SK-N-SH (cell line): Measurements from ENCODE around the gene MUC20. TPM values are rescaled to one million over a fixed set of nuclear protein-coding genes. Genes with fewer than 3 reads are reported as not detected.
A peak's percentile ranks its signal among the peaks of the same experiment; 100 is the strongest.

Experiments used
- CTCF ChIA-PET: fragments of 300-600, 350-600 bp; formaldehyde crosslinking; extraction: SDS; loops from one replicate; lab custom pipeline; 2021; lab: Yijun Ruan, JAX
- POLR2A ChIA-PET: fragments of 350-600 bp; sonication (Branson Sonifier 250); formaldehyde crosslinking; extraction: SDS; loops from one replicate; lab custom pipeline; 2020; ENCODE audit warnings: antibody characterized with exemption, inconsistent platforms; lab: Yijun Ruan, JAX
- DNase-seq: peaks from one replicate; pipeline ENCODE4 v3.0.0; 2012
- H2AFZ ChIP-seq: fragments of 200-600 bp; sonication (generic); 2 replicates; pipeline ENCODE4 v1.8.1; 2016; ENCODE audit warnings: antibody characterized with exemption, mild to moderate bottlenecking, low read depth
- H3F3A ChIP-seq: fragments of 200-600 bp; sonication (generic); replicated peaks from 2 replicates; pipeline ENCODE3; 2016; ENCODE audit warnings: antibody characterized with exemption, mild to moderate bottlenecking; ENCODE audit not compliant: insufficient read depth
- H3K27ac ChIP-seq, 2 experiments: fragments of 200-500 bp in 1 of 2; fragments of 200-600 bp in 1 of 2; sonication (Bioruptor generic) in 1 of 2; sonication (generic), shearing (Covaris generic) in 1 of 2; 2 replicates each; pipeline versions ENCODE4 v1.5.1 to v1.6.1; 2014 to 2016; ENCODE audit warnings: low read depth in 2 of 2, inconsistent platforms in 1 of 2, low read length in 1 of 2, mild to moderate bottlenecking in 1 of 2, mixed read lengths in 1 of 2
- H3K27me3 ChIP-seq: fragments of 200-600 bp; sonication (generic), shearing (Covaris generic); 2 replicates; pipeline ENCODE4 v1.6.1; 2016; ENCODE audit warnings: mixed run types; ENCODE audit not compliant: insufficient read depth
- H3K36me3 ChIP-seq, 2 experiments: fragments of 200-500 bp in 1 of 2; fragments of 200-600 bp in 1 of 2; sonication (Bioruptor generic) in 1 of 2; sonication (generic) in 1 of 2; replicated peaks in 1 of 2; 2 replicates each; pipeline versions ENCODE3 to v1.5.1; 2014 to 2016; ENCODE audit warnings: low read length in 1 of 2, mild to moderate bottlenecking in 1 of 2; ENCODE audit not compliant: insufficient read depth in 2 of 2, control insufficient read depth in 1 of 2
- H3K4me1 ChIP-seq, 2 experiments: fragments of 200-500 bp in 1 of 2; fragments of 200-600 bp in 1 of 2; sonication (Bioruptor generic) in 1 of 2; sonication (generic), shearing (Covaris generic) in 1 of 2; 2 replicates each; pipeline versions ENCODE4 v1.5.1 to v1.6.1; 2014 to 2016; ENCODE audit warnings: low read depth in 1 of 2, low read length in 1 of 2, mixed run types in 1 of 2; ENCODE audit not compliant: insufficient read depth in 2 of 2, control insufficient read depth in 1 of 2
- H3K4me2 ChIP-seq: fragments of 200-600 bp; sonication (generic), shearing (Covaris generic); 2 replicates; pipeline ENCODE4 v1.6.1; 2017; ENCODE audit warnings: mixed run types
- H3K4me3 ChIP-seq, 2 experiments: fragments of 200-500 bp in 1 of 2; fragments of 200-600 bp in 1 of 2; sonication (Bioruptor generic) in 1 of 2; sonication (generic), shearing (Covaris generic) in 1 of 2; 2 replicates each; pipeline versions ENCODE4 v1.5.1 to v1.8.1; 2014 to 2016; ENCODE audit warnings: low read depth in 2 of 2, inconsistent platforms in 1 of 2, low read length in 1 of 2, mild to moderate bottlenecking in 1 of 2, mixed read lengths in 1 of 2, moderate library complexity in 1 of 2
- H3K79me2 ChIP-seq: fragments of 200-600 bp; sonication (generic); 2 replicates; pipeline ENCODE4 v1.8.1; 2017; ENCODE audit warnings: mild to moderate bottlenecking; ENCODE audit not compliant: insufficient read depth
- H3K9ac ChIP-seq: fragments of 200-600 bp; sonication (generic); 2 replicates; pipeline ENCODE4 v1.6.1; 2017; ENCODE audit warnings: mixed run types
- H3K9me2 ChIP-seq: fragments of 200-600 bp; sonication (generic); 2 replicates; pipeline ENCODE4 v1.6.1; 2017; ENCODE audit warnings: mixed run types
- H3K9me3 ChIP-seq: fragments of 200-600 bp; sonication (generic); 2 replicates; pipeline ENCODE4 v1.6.1; 2017; ENCODE audit warnings: mixed run types, mild to moderate bottlenecking, moderate library complexity
- H4K20me1 ChIP-seq: fragments of 200-600 bp; sonication (generic); 2 replicates; pipeline ENCODE4 v1.6.1; 2017; ENCODE audit warnings: mild to moderate bottlenecking, mixed run types; ENCODE audit not compliant: insufficient read depth
- ELF1 ChIP-seq: IDR thresholded peaks from 2 replicates; pipeline ENCODE4 v1.4.0; 2012
- EP300 ChIP-seq, 2 experiments: IDR thresholded peaks; 2 replicates each; pipeline versions ENCODE4 v1.4.0 to v1.6.1; 2012; ENCODE audit warnings: borderline replicate concordance in 1 of 2, low read depth in 1 of 2, low read length in 1 of 2
- EZH2phosphoT487 ChIP-seq: fragments of 200-600 bp; sonication (generic); IDR thresholded peaks from 2 replicates; pipeline ENCODE4 v1.6.1; 2017; ENCODE audit warnings: low read depth, mixed run types, mild to moderate bottlenecking, antibody characterized with exemption, moderate library complexity, borderline replicate concordance
- FOSL2 ChIP-seq: IDR thresholded peaks from 2 replicates; pipeline ENCODE4 v1.4.0; 2012; ENCODE audit warnings: low read depth, mild to moderate bottlenecking, moderate library complexity, borderline replicate concordance
- FOXJ3 ChIP-seq: sonication (generic); formaldehyde crosslinking; IDR thresholded peaks from 2 replicates; pipeline ENCODE4 v1.5.1; 2020; ENCODE audit warnings: mild to moderate bottlenecking, missing genetic modification reagents
- GABPA ChIP-seq: IDR thresholded peaks from 2 replicates; pipeline ENCODE4 v1.4.0; 2012; ENCODE audit warnings: low read depth, mild to moderate bottlenecking
- GATA2 ChIP-seq: sonication (generic); formaldehyde crosslinking; IDR thresholded peaks from 2 replicates; pipeline ENCODE4 v1.5.0; 2020; ENCODE audit warnings: mild to moderate bottlenecking, missing genetic modification reagents
- JUND ChIP-seq: IDR thresholded peaks from 2 replicates; pipeline ENCODE4 v1.4.0; 2012
- MEF2A ChIP-seq: IDR thresholded peaks from 2 replicates; pipeline ENCODE4 v1.4.0; 2012; ENCODE audit warnings: low read depth, borderline replicate concordance
- MXI1 ChIP-seq: IDR thresholded peaks from 2 replicates; pipeline ENCODE4 v1.6.1; 2012; ENCODE audit warnings: mild to moderate bottlenecking, low read depth, low read length, improper control_type of control experiment
- NFIC ChIP-seq: IDR thresholded peaks from 2 replicates; pipeline ENCODE4 v1.4.0; 2012; ENCODE audit warnings: borderline replicate concordance
- POLR2AphosphoS5 ChIP-seq: IDR thresholded peaks from 2 replicates; pipeline ENCODE4 v1.6.1; 2012; ENCODE audit warnings: low read depth, low read length
- RAD21 ChIP-seq: IDR thresholded peaks from 2 replicates; pipeline ENCODE4 v1.6.1; 2012; ENCODE audit warnings: mild to moderate bottlenecking, low read length
- RCOR1 ChIP-seq: fragments of 150-350 bp; IDR thresholded peaks from 2 replicates; pipeline ENCODE4 v1.6.1; 2017; ENCODE audit warnings: antibody characterized with exemption, low read length
- RFX5 ChIP-seq: IDR thresholded peaks from 2 replicates; pipeline ENCODE4 v1.6.1; 2012; ENCODE audit warnings: mild to moderate bottlenecking, improper control_type of control experiment, low read length
- RXRA ChIP-seq: IDR thresholded peaks from 2 replicates; pipeline ENCODE4 v1.4.0; 2012; ENCODE audit warnings: low read depth, mild to moderate bottlenecking, borderline replicate concordance
- SIN3A ChIP-seq: IDR thresholded peaks from 2 replicates; pipeline ENCODE4 v1.6.1; 2012; ENCODE audit warnings: low read depth, mild to moderate bottlenecking, low read length, moderate library complexity, borderline replicate concordance
- SMC3 ChIP-seq: IDR thresholded peaks from 2 replicates; pipeline ENCODE4 v1.6.1; 2012; ENCODE audit warnings: low read depth, low read length, improper control_type of control experiment
- TAF1 ChIP-seq: IDR thresholded peaks from 2 replicates; pipeline ENCODE4 v1.6.1; 2012; ENCODE audit warnings: low read depth, mild to moderate bottlenecking, low read length, moderate library complexity, borderline replicate concordance
- TCF12 ChIP-seq: IDR thresholded peaks from 2 replicates; pipeline ENCODE4 v1.4.0; 2012
- TEAD4 ChIP-seq: IDR thresholded peaks from 2 replicates; pipeline ENCODE4 v1.4.0; 2012; ENCODE audit warnings: mild to moderate bottlenecking, borderline replicate concordance; ENCODE audit not compliant: insufficient read depth
- YY1 ChIP-seq: IDR thresholded peaks from 2 replicates; pipeline ENCODE4 v1.4.0; 2012; ENCODE audit warnings: low read depth, mild to moderate bottlenecking
- WGBS: methylation state at CpG from one replicate; pipeline ENCODE4 v1.1.6; 2017; ENCODE audit warnings: low lambda C conversion rate; 5-methylcytosine and 5-hydroxymethylcytosine counted together
- polyA plus RNA-seq, 3 experiments: library from polyadenylated mRNA; depleted of rRNA; stranded (reverse); fragments of >200 nt; gene quantifications; 2 replicates each; pipeline ENCODE4 v1.2.3, GENCODE V29; 2012
- TF ChIP-seq, protein P1 (sequence below): IDR thresholded peaks from 2 replicates; pipeline ENCODE4 v1.4.0; 2012; ENCODE audit warnings: low read depth, borderline replicate concordance

MUC20 gene
- polyA plus RNA-seq, 1 of the 3 experiments (the other 2 are of a cell fraction), result 0.31 TPM

DNA sequence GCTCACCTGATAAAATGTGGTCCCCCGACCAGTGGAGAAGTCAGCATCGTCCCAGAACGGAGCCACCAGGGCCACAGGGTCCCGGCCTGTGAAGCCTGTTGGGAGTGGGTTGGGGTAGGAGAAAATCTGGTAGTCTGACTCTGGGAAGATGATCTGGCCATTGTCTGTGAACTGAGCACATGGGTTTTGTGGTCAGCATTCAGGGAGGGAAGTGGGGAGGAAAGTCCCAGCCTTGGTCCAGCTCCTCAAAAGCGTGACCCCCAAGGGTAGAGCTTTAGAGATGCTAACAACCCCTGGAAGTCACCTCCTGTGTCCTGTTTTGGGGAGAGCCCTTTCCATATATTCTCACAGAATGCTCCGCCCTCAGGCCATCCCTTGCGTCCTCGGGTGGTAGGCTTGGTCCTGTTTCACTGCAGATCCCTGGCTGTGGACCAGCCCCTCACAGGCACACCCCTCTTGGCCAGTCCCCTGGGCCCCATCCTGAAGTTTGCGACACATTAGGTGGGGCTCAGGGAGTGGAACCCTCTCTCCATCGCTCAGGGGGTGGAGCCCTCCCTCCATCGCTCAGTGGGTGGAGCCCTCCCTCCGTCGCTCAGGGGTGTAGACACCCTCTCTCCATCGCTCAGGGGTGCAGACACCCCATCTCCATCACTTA, 51.0 kb downstream of the MUC20 start (continued):
- TF ChIP-seq, protein P1, sequence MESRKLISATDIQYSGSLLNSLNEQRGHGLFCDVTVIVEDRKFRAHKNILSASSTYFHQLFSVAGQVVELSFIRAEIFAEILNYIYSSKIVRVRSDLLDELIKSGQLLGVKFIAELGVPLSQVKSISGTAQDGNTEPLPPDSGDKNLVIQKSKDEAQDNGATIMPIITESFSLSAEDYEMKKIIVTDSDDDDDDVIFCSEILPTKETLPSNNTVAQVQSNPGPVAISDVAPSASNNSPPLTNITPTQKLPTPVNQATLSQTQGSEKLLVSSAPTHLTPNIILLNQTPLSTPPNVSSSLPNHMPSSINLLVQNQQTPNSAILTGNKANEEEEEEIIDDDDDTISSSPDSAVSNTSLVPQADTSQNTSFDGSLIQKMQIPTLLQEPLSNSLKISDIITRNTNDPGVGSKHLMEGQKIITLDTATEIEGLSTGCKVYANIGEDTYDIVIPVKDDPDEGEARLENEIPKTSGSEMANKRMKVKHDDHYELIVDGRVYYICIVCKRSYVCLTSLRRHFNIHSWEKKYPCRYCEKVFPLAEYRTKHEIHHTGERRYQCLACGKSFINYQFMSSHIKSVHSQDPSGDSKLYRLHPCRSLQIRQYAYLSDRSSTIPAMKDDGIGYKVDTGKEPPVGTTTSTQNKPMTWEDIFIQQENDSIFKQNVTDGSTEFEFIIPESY, result no peak
- TF ChIP-seq EZH2phosphoT487 (no peak), POLR2AphosphoS5 (no peak)

DNA sequence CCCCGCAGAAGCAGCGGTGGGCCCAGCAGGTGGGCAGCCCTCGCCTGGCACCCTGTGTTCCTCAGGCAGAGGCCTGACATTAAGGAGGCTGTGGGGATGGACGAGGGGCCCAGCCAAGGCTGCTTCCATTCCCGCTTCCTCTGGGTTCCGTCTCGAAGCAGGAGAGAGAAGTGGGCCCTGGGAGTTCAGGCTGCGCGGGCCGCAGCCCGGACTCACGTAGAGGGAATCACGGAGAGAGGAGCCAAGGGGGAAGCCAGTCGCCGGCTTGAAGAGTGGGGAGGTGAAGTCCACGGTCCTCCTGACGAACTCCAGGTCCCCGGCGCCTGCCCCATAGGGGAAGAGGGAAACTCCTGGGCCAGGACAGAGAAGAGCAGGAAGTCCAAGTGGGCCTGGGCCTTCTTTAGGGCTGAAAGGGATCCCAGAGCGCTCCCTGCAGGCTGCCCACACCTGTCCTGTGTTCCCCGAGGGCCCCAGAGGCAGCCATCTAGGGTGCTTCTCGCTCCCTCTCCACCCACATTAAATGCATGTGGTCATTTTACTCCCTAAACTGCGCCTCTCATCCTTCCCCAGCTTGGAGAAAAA, 53.3 kb downstream of the MUC20 start:
- ChIA-PET CTCF (no interaction called here), POLR2A (no interaction called here)
- Histone ChIP-seq H3F3A (no peaks in the 10 kb centered on the region), H3K27ac (no peak overlapping the region), H2AFZ (no peak overlapping the region), H3K36me3 (no peaks in the 10 kb centered on the region), H3K9me3 (no peaks in the 10 kb centered on the region), H3K79me2 (no peaks in the 10 kb centered on the region), H4K20me1 (no peaks in the 10 kb centered on the region), H3K4me3 (no peak overlapping the region), H3K4me2 (no peak overlapping the region), H3K4me1 (no peaks in the 10 kb centered on the region), H3K9me2 (no peaks in the 10 kb centered on the region), H3K27me3 (no peaks in the 10 kb centered on the region), H3K9ac (no peak overlapping the region)
- DNase-seq, result no peak
- TF ChIP-seq EP300 (IDR thresholded peaks at IDR 0.05; ENCODE audit: borderline replicate concordance in 1 of 2, low read depth in 1 of 2, low read length in 1 of 2), result no peak
- 75% methylated on average over 12 of the region's 23 CpGs for WGBS

DNA sequence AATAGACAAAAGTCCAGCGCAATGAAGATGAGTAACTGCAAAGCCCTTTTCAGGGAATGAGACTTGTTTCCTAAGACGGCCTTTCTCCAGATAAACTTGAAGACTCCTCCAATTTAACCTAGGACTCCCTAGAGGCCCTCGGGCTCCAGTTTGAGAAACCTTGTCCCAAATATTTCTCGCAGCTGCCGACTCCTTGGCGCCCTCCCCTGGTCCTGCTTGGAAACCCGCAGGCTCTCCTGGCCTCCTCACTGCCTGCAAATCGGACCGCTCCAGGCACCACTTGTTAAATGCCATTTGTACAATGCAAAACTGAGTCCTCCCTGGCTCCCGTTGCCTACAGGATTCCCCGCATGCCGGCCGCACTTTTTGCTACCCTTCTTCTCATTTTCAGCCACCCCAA, 54.1 kb downstream of the MUC20 start:
- Histone ChIP-seq H3K79me2 (no peaks in the 10 kb centered on the region), H3K9me2 (no peaks in the 10 kb centered on the region), H3K4me3 (no peak overlapping the region; a peak in 1 of 4 replicates), H3K9me3 (no peaks in the 10 kb centered on the region), H3K36me3 (no peaks in the 10 kb centered on the region), H3K9ac (no peak overlapping the region), H3K27me3 (no peaks in the 10 kb centered on the region), H3F3A (no peaks in the 10 kb centered on the region), H3K27ac (no peak overlapping the region), H3K4me1 (no peaks in the 10 kb centered on the region), H3K4me2 (no peak overlapping the region), H4K20me1 (no peaks in the 10 kb centered on the region), H2AFZ (no peak overlapping the region)
- ChIA-PET POLR2A (no interaction called here), CTCF (no interaction called here)
- 47% methylated on average over 8 of the region's 13 CpGs for WGBS
- peak; percentile 55 for DNase-seq
- TF ChIP-seq, protein P1, result no peak
- TF ChIP-seq FOXJ3 (CRISPR knock-in tag) (no peak), POLR2AphosphoS5 (no peak), SMC3 (peak; percentile 39), MEF2A (no peak), NFIC (no peak), GABPA (no peak), FOSL2 (no peak), RFX5 (no peak), RXRA (no peak), EZH2phosphoT487 (no peak), ELF1 (no peak), RAD21 (peak; percentile 55), GATA2 (CRISPR knock-in tag) (no peak), TCF12 (no peak), TAF1 (no peak), RCOR1 (no peak), TEAD4 (no peak), MXI1 (no peak), SIN3A (no peak), JUND (no peak), YY1 (no peak)
